CD1c-positive myeloid dendritic cell (primary cell): ENCODE measurements around the gene FTSJ3.
A peak's percentile ranks its signal among the peaks of the same experiment; 100 is the strongest.

Experiments used
- DNase-seq: peaks from one replicate; pipeline ENCODE4 v3.0.0-alpha.2; 2016; ENCODE audit errors: extremely low spot score

FTSJ3 gene

DNA sequence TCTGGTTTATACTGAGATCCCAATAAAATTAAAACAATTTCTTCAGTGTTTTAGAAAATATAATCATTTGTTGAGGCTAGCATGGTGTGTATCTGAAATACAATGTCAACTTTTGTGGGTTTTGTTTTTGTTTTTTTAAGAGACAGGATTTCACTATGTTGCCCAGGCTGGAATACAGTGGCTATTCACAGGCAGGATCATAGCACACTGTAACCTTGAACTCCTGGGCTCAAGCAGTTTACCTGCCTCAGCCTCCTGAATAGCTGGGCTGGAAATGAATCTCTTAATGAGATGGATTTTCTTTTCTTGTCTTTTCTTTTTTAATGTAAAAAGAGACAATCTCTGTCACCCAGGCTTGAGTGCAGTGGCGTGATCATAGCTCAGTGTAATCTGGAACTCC is 41.3 kb downstream of the FTSJ3 start:
- no peak for DNase-seq

DNA sequence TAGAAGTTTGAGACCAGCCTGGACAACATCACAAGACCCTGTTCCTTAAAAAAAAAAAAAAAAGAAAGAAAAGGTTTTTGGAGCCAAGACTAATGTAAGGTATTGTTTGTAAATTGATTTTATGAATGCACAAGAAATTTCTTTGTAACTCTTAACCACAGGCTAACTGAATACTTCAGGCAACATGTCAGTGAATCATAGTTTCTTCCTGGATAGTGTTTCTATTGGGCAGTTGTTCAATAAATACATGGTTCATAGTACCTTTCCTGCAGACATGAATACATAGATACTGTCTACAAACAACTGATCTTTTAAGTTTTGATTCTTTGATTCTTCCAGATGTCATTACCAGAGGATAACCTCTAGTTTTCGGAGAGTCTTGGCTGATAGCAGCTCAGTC is 41.9 kb downstream of the FTSJ3 start:
- DNase-seq, result no peak

DNA sequence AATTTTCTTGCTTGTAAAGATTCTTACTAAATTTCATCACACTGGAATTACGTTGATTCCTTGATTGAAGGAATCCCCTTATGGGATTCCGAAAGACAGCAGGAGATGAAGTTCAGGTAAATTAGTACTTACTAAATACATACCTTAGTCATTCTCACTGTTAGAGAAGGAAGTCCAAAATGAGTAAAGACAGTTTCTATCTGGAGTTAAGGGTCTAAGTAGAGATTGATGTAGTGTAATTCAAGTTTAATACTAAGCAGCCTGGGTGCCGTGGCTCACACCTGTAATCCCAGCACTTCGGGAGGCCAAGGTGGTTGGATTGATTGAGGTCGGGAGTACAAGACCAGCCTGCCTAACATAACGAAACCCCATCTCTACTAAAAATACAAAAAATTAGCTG is 43.9 kb downstream of the FTSJ3 start:
- DNase-seq, result no peak

DNA sequence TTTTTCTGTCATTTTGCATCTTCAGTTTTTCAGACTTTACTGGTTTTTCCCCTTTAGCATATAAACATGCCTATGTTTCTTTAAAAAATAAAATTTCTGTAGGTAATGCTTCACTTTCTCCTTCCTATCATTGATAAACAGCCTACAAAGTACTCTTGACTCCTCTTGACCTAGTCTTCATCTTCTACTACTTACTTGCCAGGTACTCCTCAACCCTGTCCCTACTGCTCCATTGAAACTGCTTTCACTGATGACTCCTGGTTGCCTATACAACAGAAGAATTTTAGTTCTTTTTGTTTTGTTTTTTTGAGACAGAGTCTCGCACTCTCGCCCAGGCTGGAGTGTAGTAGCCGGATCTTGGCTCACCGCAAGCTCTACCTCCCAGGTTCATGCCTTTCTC is 46.5 kb downstream of the FTSJ3 start:
- DNase-seq, result no peak

DNA sequence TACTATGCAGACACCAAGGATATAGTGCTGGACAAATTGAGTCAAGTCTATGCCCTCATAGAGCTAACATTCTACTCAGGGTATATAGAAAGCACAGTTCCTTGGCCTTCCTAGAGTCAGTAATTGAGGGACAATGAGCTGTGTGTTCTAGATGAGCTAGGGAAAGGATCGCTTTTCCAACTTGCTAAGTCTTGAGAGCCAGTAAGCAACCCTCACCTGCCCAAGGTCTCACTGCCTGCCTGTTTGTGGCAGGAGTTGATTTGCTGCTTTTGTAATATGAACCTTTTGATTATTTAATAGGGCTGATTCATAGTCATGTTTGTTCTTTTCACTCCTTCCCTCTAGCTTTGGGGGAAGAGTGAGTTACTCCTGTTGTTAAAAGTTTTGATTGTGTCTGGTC is 47.0 kb downstream of the FTSJ3 start:
- DNase-seq, result no peak

DNA sequence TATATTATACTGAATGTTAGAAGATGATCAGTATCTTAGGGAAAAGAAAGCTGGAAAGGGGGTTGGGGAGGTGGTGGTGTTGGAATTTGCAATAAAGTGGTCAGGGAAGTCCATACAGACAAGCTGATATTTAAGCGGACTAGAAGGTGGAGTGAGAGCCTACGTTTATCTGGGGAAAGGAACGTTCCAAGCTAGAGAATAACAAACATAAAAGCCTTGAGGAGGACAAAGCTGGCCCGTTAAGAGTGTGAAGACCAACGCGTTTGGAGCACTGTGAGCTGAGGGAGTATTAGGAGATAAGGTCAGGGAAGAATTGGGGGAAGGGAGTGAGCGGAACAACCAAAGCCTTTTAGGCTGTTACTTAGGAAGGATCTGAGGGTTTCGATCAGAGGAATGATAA is 52.0 kb downstream of the FTSJ3 start:
- DNase-seq, result no peak

DNA sequence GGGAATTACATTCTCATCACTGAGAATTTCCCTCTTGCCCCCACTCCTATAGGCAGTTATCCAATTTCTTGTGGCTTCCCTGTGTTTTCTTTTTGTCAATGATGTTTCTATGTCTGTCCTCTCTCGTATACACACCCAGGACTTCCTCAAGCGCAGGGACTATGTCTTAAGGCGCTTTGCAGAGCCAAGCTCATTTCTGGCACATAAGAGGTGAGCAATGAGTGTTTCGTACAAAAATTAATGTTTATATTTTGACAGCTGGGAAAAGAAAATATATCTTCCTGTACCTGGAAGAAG is 52.5 kb downstream of the FTSJ3 start:
- peak; percentile 28 for DNase-seq

DNA sequence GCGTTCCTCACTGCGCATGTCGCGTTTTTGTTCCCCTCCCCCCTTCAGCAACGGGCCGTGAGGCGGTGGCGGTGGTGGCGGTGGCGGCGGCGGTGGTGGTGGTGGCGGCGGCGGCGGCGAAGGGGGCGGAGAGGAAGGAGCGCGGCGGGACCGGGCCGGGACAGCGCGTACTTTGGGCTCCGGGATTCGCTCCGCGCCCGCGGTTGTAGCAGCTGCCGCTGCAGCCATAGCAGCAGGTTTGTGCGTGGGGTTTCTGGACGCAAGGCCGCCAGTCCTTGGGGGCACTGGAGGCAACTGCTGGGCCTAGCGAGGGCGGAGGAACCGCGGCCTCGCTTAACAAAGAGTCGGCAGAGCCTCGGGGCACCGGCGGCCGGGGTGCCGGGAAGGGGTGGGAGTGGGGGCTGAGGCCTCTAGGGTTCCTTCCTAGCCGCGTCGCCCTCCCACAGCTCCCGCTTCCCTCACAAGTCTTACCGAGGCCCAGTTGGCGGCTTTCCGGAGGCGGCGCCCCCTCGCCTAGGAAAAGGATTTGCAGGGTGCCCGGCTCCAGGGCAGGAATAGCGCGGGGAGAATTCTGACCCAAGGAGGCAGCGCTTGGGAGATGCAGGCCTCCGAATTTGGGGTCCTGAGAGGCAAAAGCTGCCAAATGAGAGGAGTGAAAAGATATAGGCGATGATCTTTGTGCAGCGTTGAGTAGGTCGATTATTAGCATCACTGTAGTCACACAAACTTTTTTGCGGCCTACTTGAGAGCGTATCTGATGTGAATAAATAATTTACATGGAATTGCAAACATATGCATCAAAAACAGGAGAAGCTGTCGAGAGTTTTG is 53.1 kb downstream of the FTSJ3 start, which contains the start of gene DDX42:
DDX42 (plus strand) TSS at position 30 of the 828 bp plus-strand sequence. CDS start 12,880 bp downstream, outside the sequence.
- no peak for DNase-seq

DNA sequence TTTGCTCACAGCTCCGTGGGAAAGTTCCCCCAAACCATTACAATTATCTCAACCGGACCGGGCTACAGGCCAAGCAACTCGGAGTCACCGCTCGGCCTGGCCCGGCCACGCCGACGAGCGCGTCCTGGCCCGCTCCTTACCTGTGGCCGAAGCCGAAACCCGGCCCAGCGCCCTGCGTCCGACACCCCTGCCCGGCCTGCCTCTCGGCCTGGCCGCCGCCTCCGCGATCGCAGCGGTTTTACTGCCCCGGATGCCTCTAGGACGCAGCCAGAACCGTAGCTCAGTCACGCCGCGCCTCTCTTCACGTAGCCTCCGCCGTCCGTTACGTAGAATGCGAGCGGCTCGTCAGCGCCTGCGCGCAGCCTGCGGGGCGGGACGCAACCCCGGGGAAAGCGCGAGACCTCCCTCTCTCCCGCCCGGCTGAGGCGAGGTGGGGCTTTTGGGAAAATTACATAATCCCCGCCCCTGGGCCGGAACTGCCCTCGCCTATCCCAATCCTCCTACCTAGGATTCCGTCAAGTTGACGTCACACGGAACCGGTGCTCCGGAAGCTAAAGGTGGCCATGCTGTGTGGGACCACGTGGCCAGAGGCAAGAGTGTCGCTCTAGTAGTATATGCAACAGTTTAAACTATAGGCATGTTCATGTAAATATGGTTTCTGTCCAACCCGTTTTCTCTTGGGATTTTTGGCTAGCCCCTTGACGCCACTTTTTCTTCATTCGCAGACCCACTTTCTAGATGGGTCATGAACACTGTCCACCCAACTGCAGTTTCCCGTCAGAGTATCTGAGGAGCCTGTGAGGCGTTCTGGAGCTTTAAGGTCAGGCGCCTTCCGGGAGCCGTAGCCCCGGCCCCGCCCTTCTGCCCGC is 54.0 kb downstream of the FTSJ3 start, which contains the start of gene CCDC47:
CCDC47 (minus strand) TSS at position 326 of the 869 bp plus-strand sequence. CDS start 7,422 bp downstream, outside the sequence.
- peak; percentile 100 for DNase-seq

DNA sequence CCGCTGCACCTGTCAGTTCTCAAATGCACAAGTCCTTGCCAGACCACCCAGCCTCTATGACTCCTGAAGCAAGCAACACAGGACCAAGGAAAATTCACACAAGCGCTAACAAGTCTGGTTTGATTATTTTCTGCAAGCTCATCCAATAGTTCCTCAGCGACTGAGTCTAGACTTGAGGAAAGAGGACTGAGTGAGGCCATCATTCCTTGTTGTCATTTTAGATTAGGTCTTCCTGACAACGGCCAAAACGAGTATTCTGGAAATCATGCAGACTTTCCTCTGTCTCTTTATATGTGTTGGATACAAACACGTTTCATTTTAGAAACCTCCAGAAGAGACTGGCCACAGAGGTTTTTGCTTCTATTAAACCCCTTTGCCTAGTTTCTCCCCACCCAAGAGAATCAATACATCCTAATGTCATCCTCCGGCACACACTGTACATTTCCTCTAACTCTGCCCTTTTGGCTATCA is 54.6 kb downstream of the FTSJ3 start:
- DNase-seq, result peak; percentile 28
